ENCODE data around the gene CSNK1G1. TPM values are rescaled to one million over a fixed set of nuclear protein-coding genes. Genes with fewer than 3 reads are reported as not detected.

CSNK1G1 gene
- polyA plus RNA-seq, 2 of the 4 experiments (the other 2 are of a cell fraction) = 11.0 to 36.3 TPM

DNA sequence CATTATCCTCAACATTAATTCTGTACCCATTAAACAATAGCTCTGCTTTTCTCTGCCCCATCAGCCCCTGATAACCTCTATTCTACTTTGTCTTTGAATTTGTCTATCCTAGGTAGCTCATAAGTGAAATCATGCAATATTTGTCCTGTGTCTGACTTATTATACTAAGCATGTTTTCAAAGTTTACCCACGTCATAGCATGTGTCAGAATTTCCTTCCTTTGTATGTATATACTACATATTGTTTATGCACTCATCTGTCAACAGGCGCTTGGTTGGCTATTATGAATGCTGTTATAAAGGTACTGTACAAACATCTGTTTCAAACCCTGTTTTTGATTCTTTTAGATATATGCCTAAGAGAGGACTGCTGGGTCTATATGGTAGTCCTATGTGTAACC is 18.2 kb downstream of the CSNK1G1 start:
- no peak overlapping the region for H3K27ac ChIP-seq
- no peaks in the 10 kb centered on the region for H3K9me3 ChIP-seq
- no peak overlapping the region for H3K4me3 ChIP-seq
- POLR2A ChIA-PET = no interaction called here
- CTCF ChIA-PET = interaction anchor here (0.9 to 1.8 kb wide), 4 partner anchors 10 to 193 kb away, joined by 3 to 6 read pairs (median 4); no protein-coding TSS in a partner anchor
- DNase-seq (ENCODE audit: low read depth in 1 of 2, low spot score in 1 of 2) (no peak), ATAC-seq (no peak), FAIRE-seq (no peak)
- no peak overlapping the region for H3K4me2 ChIP-seq
- no peak for TF ChIP-seq CBX2 (IDR thresholded peaks at IDR 0.05; ENCODE audit: borderline replicate concordance, low read depth)
- TF ChIP-seq FOSL2 (IDR thresholded peaks at IDR 0.05) = no peak
- no peak for TF ChIP-seq FOSL2 (CRISPR knock-in tag; IDR thresholded peaks at IDR 0.05)
- no peak for TF ChIP-seq MAZ (IDR thresholded peaks at IDR 0.05; ENCODE audit: borderline replicate concordance, low read depth, low read length)
- no peak for TF ChIP-seq POLR2AphosphoS2 (conservative IDR thresholded peaks at IDR 0.05; ENCODE audit: low read length)
- no peak for TF ChIP-seq NR3C1 (IDR thresholded peaks at IDR 0.05)
- TF ChIP-seq EHF (CRISPR knock-in tag; IDR thresholded peaks at IDR 0.05) = no peak
- 0 out of 3 replicates have a peak, but pooled peaks cover 5% of the 10 kb centered on the region for H3K4me1 ChIP-seq
- 90% methylated on average over 2 of the region's 2 CpGs for WGBS (ENCODE audit: missing lambda C conversion rate)

DNA sequence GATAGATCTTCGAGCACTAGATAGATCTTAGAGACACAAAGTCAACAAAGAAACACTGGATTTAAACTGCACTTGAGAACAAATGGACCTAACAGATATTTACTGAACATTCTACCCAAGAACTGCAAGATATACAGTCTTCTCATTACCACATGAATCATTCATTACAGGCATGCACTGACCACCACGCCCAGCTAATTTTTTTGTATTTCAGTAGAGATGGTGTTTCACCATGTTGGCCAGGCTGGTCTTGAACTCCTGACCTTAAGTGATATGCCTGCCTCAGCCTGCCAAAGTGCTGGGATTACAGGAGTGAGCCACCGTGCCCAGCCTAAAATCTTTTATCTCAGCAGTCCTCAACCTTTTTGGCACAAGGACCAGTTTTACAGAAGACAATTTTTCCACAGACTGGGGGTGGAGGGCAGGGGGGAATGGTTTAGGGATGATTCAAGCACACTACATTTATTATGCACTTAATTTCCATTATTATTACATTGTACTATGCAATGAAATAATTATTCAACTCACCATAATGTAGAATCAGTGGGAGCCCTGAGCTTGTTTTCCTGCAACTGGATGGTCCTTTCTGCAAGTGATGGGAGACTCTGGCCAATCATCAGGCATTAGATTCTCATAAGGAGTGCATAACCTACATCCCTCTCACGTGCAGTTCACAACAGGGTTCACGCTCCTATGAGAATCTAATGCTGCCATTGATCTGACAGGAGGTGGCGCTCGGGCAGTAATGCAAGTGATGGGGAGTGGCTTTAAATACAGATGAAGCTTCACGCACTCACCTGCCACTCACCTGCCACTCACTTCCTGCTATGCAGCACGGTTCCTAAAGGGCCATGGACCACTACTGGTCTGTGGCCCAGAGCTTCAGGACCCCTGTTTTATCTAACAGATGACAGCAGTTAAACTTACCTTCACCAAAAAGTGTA is 21.7 kb downstream of the CSNK1G1 start:
- no peak overlapping the region; the same call in 2 of the 3 replicates for H3K4me2 ChIP-seq
- ChIA-PET CTCF (interaction anchor here (0.6 to 1.7 kb wide), 10 partner anchors 10 to 347 kb away, joined by 3 to 6 read pairs (median 4); no protein-coding TSS in a partner anchor), POLR2A (interaction anchor here (0.7 kb wide), 1 partner anchor 112 kb away, joined by 3 read pairs; no protein-coding TSS in a partner anchor)
- 0 out of 3 replicates have a peak, but pooled peaks cover 5% of the 10 kb centered on the region for H3K4me1 ChIP-seq
- DNase-seq (ENCODE audit: low read depth in 1 of 2, low spot score in 1 of 2) (peak in 1 of 2 experiments; percentile 44), ATAC-seq (peak in 1 of 2 experiments; percentile 51; a peak in 3 of 6 replicates), FAIRE-seq (no peak)
- H3K27ac ChIP-seq = no peak overlapping the region
- H3K4me3 ChIP-seq = no peak overlapping the region
- WGBS (ENCODE audit: missing lambda C conversion rate) = 87% methylated on average over 9 of the region's 9 CpGs
- no peaks in the 10 kb centered on the region for H3K9me3 ChIP-seq
- TF ChIP-seq POLR2AphosphoS2 (conservative IDR thresholded peaks at IDR 0.05; ENCODE audit: low read length) = no peak
- TF ChIP-seq HDAC2 (IDR thresholded peaks at IDR 0.05) = no peak
- TF ChIP-seq CHD2 (IDR thresholded peaks at IDR 0.05; ENCODE audit: low read length, partially characterized antibody) = no peak
- no peak for TF ChIP-seq EHF (CRISPR knock-in tag; IDR thresholded peaks at IDR 0.05)
- TF ChIP-seq RAD21 (conservative IDR thresholded peaks at IDR 0.05 in 1 of 2, IDR thresholded peaks at IDR 0.05 in 1 of 2) = no peak
- no peak for TF ChIP-seq RNF2 (IDR thresholded peaks at IDR 0.05; ENCODE audit: borderline replicate concordance, low read depth)
- no peak for TF ChIP-seq TP53 (CRISPR knock-in tag; IDR thresholded peaks at IDR 0.05)
- TF ChIP-seq, protein P1, sequence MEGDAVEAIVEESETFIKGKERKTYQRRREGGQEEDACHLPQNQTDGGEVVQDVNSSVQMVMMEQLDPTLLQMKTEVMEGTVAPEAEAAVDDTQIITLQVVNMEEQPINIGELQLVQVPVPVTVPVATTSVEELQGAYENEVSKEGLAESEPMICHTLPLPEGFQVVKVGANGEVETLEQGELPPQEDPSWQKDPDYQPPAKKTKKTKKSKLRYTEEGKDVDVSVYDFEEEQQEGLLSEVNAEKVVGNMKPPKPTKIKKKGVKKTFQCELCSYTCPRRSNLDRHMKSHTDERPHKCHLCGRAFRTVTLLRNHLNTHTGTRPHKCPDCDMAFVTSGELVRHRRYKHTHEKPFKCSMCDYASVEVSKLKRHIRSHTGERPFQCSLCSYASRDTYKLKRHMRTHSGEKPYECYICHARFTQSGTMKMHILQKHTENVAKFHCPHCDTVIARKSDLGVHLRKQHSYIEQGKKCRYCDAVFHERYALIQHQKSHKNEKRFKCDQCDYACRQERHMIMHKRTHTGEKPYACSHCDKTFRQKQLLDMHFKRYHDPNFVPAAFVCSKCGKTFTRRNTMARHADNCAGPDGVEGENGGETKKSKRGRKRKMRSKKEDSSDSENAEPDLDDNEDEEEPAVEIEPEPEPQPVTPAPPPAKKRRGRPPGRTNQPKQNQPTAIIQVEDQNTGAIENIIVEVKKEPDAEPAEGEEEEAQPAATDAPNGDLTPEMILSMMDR (IDR thresholded peaks at IDR 0.05) = no peak
- no peak for TF ChIP-seq KDM1A (IDR thresholded peaks at IDR 0.05; ENCODE audit: low read depth)
- TF ChIP-seq, protein P2, sequence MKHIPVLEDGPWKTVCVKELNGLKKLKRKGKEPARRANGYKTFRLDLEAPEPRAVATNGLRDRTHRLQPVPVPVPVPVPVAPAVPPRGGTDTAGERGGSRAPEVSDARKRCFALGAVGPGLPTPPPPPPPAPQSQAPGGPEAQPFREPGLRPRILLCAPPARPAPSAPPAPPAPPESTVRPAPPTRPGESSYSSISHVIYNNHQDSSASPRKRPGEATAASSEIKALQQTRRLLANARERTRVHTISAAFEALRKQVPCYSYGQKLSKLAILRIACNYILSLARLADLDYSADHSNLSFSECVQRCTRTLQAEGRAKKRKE (CRISPR knock-in tag; IDR thresholded peaks at IDR 0.05; ENCODE audit: low read depth) = no peak
- TF ChIP-seq CEBPB (IDR thresholded peaks at IDR 0.05) = no peak
- TF ChIP-seq, protein P3, sequence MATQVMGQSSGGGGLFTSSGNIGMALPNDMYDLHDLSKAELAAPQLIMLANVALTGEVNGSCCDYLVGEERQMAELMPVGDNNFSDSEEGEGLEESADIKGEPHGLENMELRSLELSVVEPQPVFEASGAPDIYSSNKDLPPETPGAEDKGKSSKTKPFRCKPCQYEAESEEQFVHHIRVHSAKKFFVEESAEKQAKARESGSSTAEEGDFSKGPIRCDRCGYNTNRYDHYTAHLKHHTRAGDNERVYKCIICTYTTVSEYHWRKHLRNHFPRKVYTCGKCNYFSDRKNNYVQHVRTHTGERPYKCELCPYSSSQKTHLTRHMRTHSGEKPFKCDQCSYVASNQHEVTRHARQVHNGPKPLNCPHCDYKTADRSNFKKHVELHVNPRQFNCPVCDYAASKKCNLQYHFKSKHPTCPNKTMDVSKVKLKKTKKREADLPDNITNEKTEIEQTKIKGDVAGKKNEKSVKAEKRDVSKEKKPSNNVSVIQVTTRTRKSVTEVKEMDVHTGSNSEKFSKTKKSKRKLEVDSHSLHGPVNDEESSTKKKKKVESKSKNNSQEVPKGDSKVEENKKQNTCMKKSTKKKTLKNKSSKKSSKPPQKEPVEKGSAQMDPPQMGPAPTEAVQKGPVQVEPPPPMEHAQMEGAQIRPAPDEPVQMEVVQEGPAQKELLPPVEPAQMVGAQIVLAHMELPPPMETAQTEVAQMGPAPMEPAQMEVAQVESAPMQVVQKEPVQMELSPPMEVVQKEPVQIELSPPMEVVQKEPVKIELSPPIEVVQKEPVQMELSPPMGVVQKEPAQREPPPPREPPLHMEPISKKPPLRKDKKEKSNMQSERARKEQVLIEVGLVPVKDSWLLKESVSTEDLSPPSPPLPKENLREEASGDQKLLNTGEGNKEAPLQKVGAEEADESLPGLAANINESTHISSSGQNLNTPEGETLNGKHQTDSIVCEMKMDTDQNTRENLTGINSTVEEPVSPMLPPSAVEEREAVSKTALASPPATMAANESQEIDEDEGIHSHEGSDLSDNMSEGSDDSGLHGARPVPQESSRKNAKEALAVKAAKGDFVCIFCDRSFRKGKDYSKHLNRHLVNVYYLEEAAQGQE (IDR thresholded peaks at IDR 0.05) = no peak
- TF ChIP-seq HOXB5 (CRISPR knock-in tag; IDR thresholded peaks at IDR 0.05) = no peak
- TF ChIP-seq ZNF302 (CRISPR knock-in tag; IDR thresholded peaks at IDR 0.05) = no peak
- TF ChIP-seq ZC3H11A (IDR thresholded peaks at IDR 0.05) = no peak
- no peak for TF ChIP-seq EP300 (IDR thresholded peaks at IDR 0.05)
- no peak for TF ChIP-seq HEYL (CRISPR knock-in tag; IDR thresholded peaks at IDR 0.05)
- no peak for TF ChIP-seq CBX8 (IDR thresholded peaks at IDR 0.05)
- no peak for TF ChIP-seq HOXB13 (CRISPR knock-in tag; IDR thresholded peaks at IDR 0.05; ENCODE audit: low read depth)
- no peak for TF ChIP-seq MAFK (IDR thresholded peaks at IDR 0.05; ENCODE audit: partially characterized antibody)

Data from A549 (cell line).